GM12878 (cell line): ENCODE results near the gene CLN6. TPM values are rescaled to one million over a fixed set of nuclear protein-coding genes. Genes with fewer than 3 reads are reported as not detected.
"Not testable (repeated sequence)": the region's sequence is repeated elsewhere in the genome, so short reads cannot be mapped to it uniquely, and the experiment has no call there.

Experiments used
- ATAC-seq: fragments of 200-7000 bp; cut with Tn5 transposase; 3 replicates; pipeline ENCODE4 v1.9.1; 2020; ENCODE audit warnings: mild to moderate bottlenecking, moderate library complexity
- BruUV-seq: library from RNA; stranded (reverse); fragments of 400-500 nt; replicated peaks from 2 replicates; lab custom pipeline; 2021; lab: Mats Ljungman, UMichigan
- CTCF ChIA-PET: fragments of 300-600 bp; sonication (Branson Sonifier 250); formaldehyde crosslinking; extraction: SDS; loops from one replicate; lab custom pipeline; 2021; ENCODE audit warnings: inconsistent platforms; lab: Yijun Ruan, JAX
- POLR2A ChIA-PET: fragments of 350-600 bp; formaldehyde crosslinking; extraction: SDS; loops from one replicate; lab custom pipeline; 2021; ENCODE audit warnings: inconsistent platforms; lab: Charles Lee
- RAD21 ChIA-PET: fragments of 300-600 bp; sonication (Branson Sonifier 250); formaldehyde crosslinking; loops from one replicate; lab custom pipeline; 2023; ENCODE audit warnings: antibody characterized with exemption; ENCODE audit not compliant: unreplicated experiment; lab: Charles Lee
- SMC1A ChIA-PET: fragments of 300-600 bp; sonication (Branson Sonifier 250); formaldehyde crosslinking; loops from one replicate; lab custom pipeline; 2023; ENCODE audit not compliant: unreplicated experiment, uncharacterized antibody; lab: Charles Lee
- DNase-seq: peaks from one replicate; pipeline ENCODE4 v3.0.0-alpha.2; 2011; ENCODE audit warnings: low read depth, low spot score
- FAIRE-seq: peaks from 3 replicates; lab custom pipeline; 2011; peaks lifted over from hg19 to GRCh38; lab: Jason Lieb, UNC
- H2AFZ ChIP-seq: 2 replicates; pipeline ENCODE4 v1.6.0; 2011; ENCODE audit warnings: low read depth, low read length, control low read depth; ENCODE audit not compliant: control insufficient read depth
- H3K27ac ChIP-seq: 2 replicates; pipeline ENCODE4 v1.5.1; 2011; ENCODE audit warnings: control low read depth; ENCODE audit not compliant: control insufficient read depth, insufficient read depth
- H3K27me3 ChIP-seq, 2 experiments: replicated peaks in 1 of 2; 2 replicates each; pipeline versions ENCODE4 v1.6.0 to v1.6.1; 2011; ENCODE audit warnings: low read length in 1 of 2; ENCODE audit not compliant: control insufficient read depth in 2 of 2, insufficient read depth in 2 of 2
- H3K36me3 ChIP-seq, 2 experiments: 2 replicates each; pipeline ENCODE4 v1.5.1; 2011; ENCODE audit warnings: low read length in 1 of 2; ENCODE audit not compliant: control insufficient read depth in 2 of 2, insufficient read depth in 2 of 2
- H3K4me1 ChIP-seq: 2 replicates; pipeline ENCODE4 v1.6.1; 2011; ENCODE audit warnings: mild to moderate bottlenecking, low read length, moderate library complexity, mixed read lengths; ENCODE audit not compliant: control insufficient read depth, insufficient read depth
- H3K4me2 ChIP-seq: 2 replicates; pipeline ENCODE4 v1.6.0; 2011; ENCODE audit warnings: control low read depth; ENCODE audit not compliant: control insufficient read depth, insufficient read depth
- H3K4me3 ChIP-seq: fragments of 200-600 bp; sonication (generic); 2 replicates; pipeline ENCODE4 v1.5.1; 2016
- H3K79me2 ChIP-seq: 2 replicates; pipeline ENCODE4 v1.6.0; 2011; ENCODE audit warnings: low read length; ENCODE audit not compliant: control insufficient read depth, insufficient read depth
- H3K9ac ChIP-seq: 2 replicates; pipeline ENCODE4 v1.8.0; 2011; ENCODE audit warnings: low read length, control low read depth, mixed read lengths; ENCODE audit not compliant: control insufficient read depth, insufficient read depth
- H3K9me3 ChIP-seq: replicated peaks from 3 replicates; pipeline ENCODE4 v1.5.1; 2011; ENCODE audit warnings: mild to moderate bottlenecking, low read length; ENCODE audit not compliant: control insufficient read depth, insufficient read depth
- H4K20me1 ChIP-seq: 2 replicates; pipeline ENCODE4 v1.6.0; 2011; ENCODE audit not compliant: control insufficient read depth, insufficient read depth
- CEBPZ ChIP-seq: fragments of 150-350 bp; IDR thresholded peaks from 2 replicates; pipeline ENCODE4 v1.6.1; 2016; ENCODE audit warnings: low read depth, low read length
- MYC ChIP-seq: IDR thresholded peaks from 2 replicates; pipeline ENCODE4 v1.6.1; 2011; ENCODE audit warnings: mild to moderate bottlenecking, low read length, moderate library complexity, inconsistent platforms; ENCODE audit not compliant: insufficient read depth, insufficient replicate concordance, insufficient read length, severe bottlenecking
- RB1 ChIP-seq: fragments of 450-650 bp; formaldehyde crosslinking; IDR thresholded peaks from 2 replicates; pipeline ENCODE4 v1.6.1; 2017; ENCODE audit warnings: mild to moderate bottlenecking, borderline replicate concordance
- TBL1XR1 ChIP-seq: IDR thresholded peaks from 2 replicates; pipeline ENCODE4 v1.6.1; 2012; ENCODE audit warnings: low read depth, low read length, improper control_type of control experiment
- WGBS: methylation state at CpG from one replicate; pipeline ENCODE4 v1.1.6; 2016; ENCODE audit warnings: low lambda C conversion rate; ENCODE audit not compliant: insufficient replicate concordance, insufficient coverage; ENCODE audit errors: missing lambda C conversion rate; 5-methylcytosine and 5-hydroxymethylcytosine counted together
- in situ Hi-C: fragments of 300-500 bp; cut with MboI; formaldehyde crosslinking; loops from 9 replicates; pipeline ENCODE4 v1.14.3; 2018; ENCODE audit warnings: mixed read lengths
- intact Hi-C: fragments of 100-400 bp; cut with micrococcal nuclease; formaldehyde crosslinking; loops from one replicate; pipeline ENCODE4 v1.14.2; 2022; ENCODE audit not compliant: unreplicated experiment
- polyA plus RNA-seq, 11 experiments: library from polyadenylated mRNA; depleted of rRNA in 4 of 11; unstranded in 6 of 11; stranded (reverse) in 5 of 11; fragments of >200 nt; fragmentation: Nextera tagmentation in 4 of 11; fragmentation: Illumina TruSeq in 1 of 11; extraction: Ambion mirVana in 4 of 11; extraction: Trizol in 1 of 11; gene quantifications; 1 replicate in 1 of 11; 2 replicates in 10 of 11; pipeline versions ENCODE4 v1.2.1 to v1.2.3, GENCODE V29; 2011 to 2016; ENCODE audit warnings: inconsistent platforms in 2 of 11, missing spikeins in 2 of 11, low read depth in 1 of 11
- total RNA-seq, 4 experiments: library from RNA; depleted of rRNA in 3 of 4; stranded (reverse); fragments of >200 nt in 3 of 4; fragmentation: Illumina TruSeq in 1 of 4; extraction: Trizol in 1 of 4; gene quantifications; 2 replicates each; pipeline versions ENCODE4 v1.2.1 to v1.2.3, GENCODE V29; 2013 to 2021
- TF ChIP-seq, protein P1 (sequence below): IDR thresholded peaks from 2 replicates; pipeline ENCODE4 v1.6.1; 2012; ENCODE audit warnings: low read depth, low read length, improper control_type of control experiment
- TF ChIP-seq, protein P2 (sequence below): fragments of 450-650 bp; IDR thresholded peaks from 2 replicates; pipeline ENCODE4 v1.6.1; 2017; ENCODE audit warnings: borderline replicate concordance

The CLN6 gene
- total and polyA plus RNA-seq, 10 of the 15 experiments (the other 5 are each of a cell fraction or from before 2014, with no cell fraction given) = 0.74 to 69.0 (median 30.3) TPM

- peaks cover 20% of the 10 kb centered on the region for H3K79me2 ChIP-seq
- ATAC-seq (no peak), FAIRE-seq (no peak), DNase-seq (no peak)
- no peaks in the 10 kb centered on the region; the same call in 1 of the 2 replicates for H4K20me1 ChIP-seq
- ChIA-PET SMC1A (no interaction called here), POLR2A (no interaction called here), CTCF (no interaction called here), RAD21 (no interaction called here)
- intact Hi-C loops (no loop called here), in situ Hi-C loops (no loop called here)
- H3K36me3 ChIP-seq = peaks cover 9 to 18% of the 10 kb centered on the region in 2 experiments
- no peak overlapping the region for H2AFZ ChIP-seq
- H3K27ac ChIP-seq = no peak overlapping the region
- peaks cover 15% of the 10 kb centered on the region for H3K4me1 ChIP-seq
- H3K9ac ChIP-seq = no peak overlapping the region
- no peaks in the 10 kb centered on the region for H3K27me3 ChIP-seq
- H3K9me3 ChIP-seq = no peaks in the 10 kb centered on the region
- TF ChIP-seq RB1 = no peak
- TF ChIP-seq, protein P1, sequence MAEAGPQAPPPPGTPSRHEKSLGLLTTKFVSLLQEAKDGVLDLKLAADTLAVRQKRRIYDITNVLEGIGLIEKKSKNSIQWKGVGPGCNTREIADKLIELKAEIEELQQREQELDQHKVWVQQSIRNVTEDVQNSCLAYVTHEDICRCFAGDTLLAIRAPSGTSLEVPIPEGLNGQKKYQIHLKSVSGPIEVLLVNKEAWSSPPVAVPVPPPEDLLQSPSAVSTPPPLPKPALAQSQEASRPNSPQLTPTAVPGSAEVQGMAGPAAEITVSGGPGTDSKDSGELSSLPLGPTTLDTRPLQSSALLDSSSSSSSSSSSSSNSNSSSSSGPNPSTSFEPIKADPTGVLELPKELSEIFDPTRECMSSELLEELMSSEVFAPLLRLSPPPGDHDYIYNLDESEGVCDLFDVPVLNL = no peak
- no peak for TF ChIP-seq TBL1XR1
- TF ChIP-seq, protein P2, sequence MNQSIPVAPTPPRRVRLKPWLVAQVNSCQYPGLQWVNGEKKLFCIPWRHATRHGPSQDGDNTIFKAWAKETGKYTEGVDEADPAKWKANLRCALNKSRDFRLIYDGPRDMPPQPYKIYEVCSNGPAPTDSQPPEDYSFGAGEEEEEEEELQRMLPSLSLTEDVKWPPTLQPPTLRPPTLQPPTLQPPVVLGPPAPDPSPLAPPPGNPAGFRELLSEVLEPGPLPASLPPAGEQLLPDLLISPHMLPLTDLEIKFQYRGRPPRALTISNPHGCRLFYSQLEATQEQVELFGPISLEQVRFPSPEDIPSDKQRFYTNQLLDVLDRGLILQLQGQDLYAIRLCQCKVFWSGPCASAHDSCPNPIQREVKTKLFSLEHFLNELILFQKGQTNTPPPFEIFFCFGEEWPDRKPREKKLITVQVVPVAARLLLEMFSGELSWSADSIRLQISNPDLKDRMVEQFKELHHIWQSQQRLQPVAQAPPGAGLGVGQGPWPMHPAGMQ = no peak
- no peak for TF ChIP-seq CEBPZ
- no peak for TF ChIP-seq MYC
- 97% methylated on average over 17 of the region's 17 CpGs for WGBS
- H3K4me2 ChIP-seq = no peak overlapping the region
- no TSS peak for BruUV-seq
- H3K4me3 ChIP-seq = no peak overlapping the region
Observed at GRCh38 chr15:68213991-68214837, 15.3 kb downstream of the CLN6 start.

DNA sequence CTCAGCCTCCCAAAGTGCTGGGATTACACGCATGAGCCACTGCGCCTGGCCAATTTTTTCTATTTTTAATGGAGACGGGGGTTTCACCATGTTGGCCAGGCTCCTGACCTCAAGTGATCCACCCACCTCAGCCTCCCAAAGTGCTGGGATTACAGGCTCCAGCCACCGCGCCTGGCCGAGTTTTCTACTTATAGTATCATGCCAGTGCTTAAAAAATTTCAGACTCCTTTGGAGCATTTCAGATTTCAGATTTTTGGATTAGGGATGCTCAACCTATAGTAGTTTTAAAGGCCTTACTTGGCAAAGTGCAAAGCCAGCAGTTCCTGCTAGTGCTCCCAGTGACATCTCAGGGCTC is 16.1 kb downstream of the CLN6 start:
- intact Hi-C loops, in situ Hi-C loops, H3K27ac ChIP-seq, H3K9ac ChIP-seq, CTCF ChIA-PET, SMC1A ChIA-PET, H3K4me2 ChIP-seq, DNase-seq, H3K4me3 ChIP-seq, H3K9me3 ChIP-seq, ATAC-seq, H4K20me1 ChIP-seq, H3K27me3 ChIP-seq, FAIRE-seq, H2AFZ ChIP-seq, POLR2A ChIA-PET, RAD21 ChIA-PET: not testable (repeated sequence)
- H3K79me2 ChIP-seq = peaks cover 13% of the 10 kb centered on the region
- 96% methylated on average over 6 of the region's 6 CpGs for WGBS
- TSS peak; percentile 21 for BruUV-seq
- H3K4me1 ChIP-seq = peaks cover 20% of the 10 kb centered on the region
- H3K36me3 ChIP-seq = peaks cover 9 to 21% of the 10 kb centered on the region in 2 experiments
